Measurements from ENCODE around the gene PIGU. TPM values are rescaled to one million over a fixed set of nuclear protein-coding genes. Genes with fewer than 3 reads are reported as not detected.

The PIGU gene
- total RNA-seq, 2 experiments from 2014 or later: 16.6 to 27.9 TPM

GRCh38 chr20:34569598-34569997 lies 107.3 kb downstream of the PIGU start:
- POLR2A ChIA-PET: interaction anchor here (0.7 kb wide), 1 partner anchor 229 kb away, joined by 3 read pairs; no protein-coding TSS in a partner anchor
- Histone ChIP-seq H3K9me2 (ENCODE audit: insufficient read depth, low read length) (no peaks in the 10 kb centered on the region), H3K4me3 (ENCODE audit: low read depth, low read length, poor library complexity, severe bottlenecking) (no peak overlapping the region), H3K79me2 (ENCODE audit: insufficient read depth, low read depth, low read length) (no peaks in the 10 kb centered on the region), H3K27ac (ENCODE audit: low read depth, low read length, poor library complexity, severe bottlenecking) (no peak overlapping the region), H4K20me1 (ENCODE audit: insufficient read depth, low read length) (no peaks in the 10 kb centered on the region), H3K4me2 (ENCODE audit: low read length) (no peak overlapping the region), H2AFZ (ENCODE audit: low read length) (no peak overlapping the region), H3K9me3 (ENCODE audit: low read length) (no peaks in the 10 kb centered on the region), H3K36me3 (ENCODE audit: insufficient read depth, low read length) (peaks cover 5% of the 10 kb centered on the region; the same call in 1 of the 2 replicates), H3K4me1 (ENCODE audit: insufficient read depth, low read length, poor library complexity, severe bottlenecking) (peaks cover 6% of the 10 kb centered on the region)
- CTCF ChIA-PET (ENCODE audit: unreplicated experiment): no interaction called here
- TF ChIP-seq EZH2phosphoT487 (IDR thresholded peaks at IDR 0.05; ENCODE audit: borderline replicate concordance, low read depth, low read length): no peak
- TF ChIP-seq, protein P1, sequence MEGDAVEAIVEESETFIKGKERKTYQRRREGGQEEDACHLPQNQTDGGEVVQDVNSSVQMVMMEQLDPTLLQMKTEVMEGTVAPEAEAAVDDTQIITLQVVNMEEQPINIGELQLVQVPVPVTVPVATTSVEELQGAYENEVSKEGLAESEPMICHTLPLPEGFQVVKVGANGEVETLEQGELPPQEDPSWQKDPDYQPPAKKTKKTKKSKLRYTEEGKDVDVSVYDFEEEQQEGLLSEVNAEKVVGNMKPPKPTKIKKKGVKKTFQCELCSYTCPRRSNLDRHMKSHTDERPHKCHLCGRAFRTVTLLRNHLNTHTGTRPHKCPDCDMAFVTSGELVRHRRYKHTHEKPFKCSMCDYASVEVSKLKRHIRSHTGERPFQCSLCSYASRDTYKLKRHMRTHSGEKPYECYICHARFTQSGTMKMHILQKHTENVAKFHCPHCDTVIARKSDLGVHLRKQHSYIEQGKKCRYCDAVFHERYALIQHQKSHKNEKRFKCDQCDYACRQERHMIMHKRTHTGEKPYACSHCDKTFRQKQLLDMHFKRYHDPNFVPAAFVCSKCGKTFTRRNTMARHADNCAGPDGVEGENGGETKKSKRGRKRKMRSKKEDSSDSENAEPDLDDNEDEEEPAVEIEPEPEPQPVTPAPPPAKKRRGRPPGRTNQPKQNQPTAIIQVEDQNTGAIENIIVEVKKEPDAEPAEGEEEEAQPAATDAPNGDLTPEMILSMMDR (conservative IDR thresholded peaks at IDR 0.05; ENCODE audit: low read length): no peak
- no peak for DNase-seq (ENCODE audit: low spot score)
- BruUV-seq (replicated peaks): no TSS peak
- intact Hi-C loops (cut with micrococcal nuclease; ENCODE audit: unreplicated experiment): no loop called here

- Histone ChIP-seq H3K9me2 (ENCODE audit: insufficient read depth, low read length) (no peaks in the 10 kb centered on the region), H3K36me3 (ENCODE audit: insufficient read depth, low read length) (peaks cover 4% of the 10 kb centered on the region; the same call in 1 of the 2 replicates), H3K4me3 (ENCODE audit: low read depth, low read length, poor library complexity, severe bottlenecking) (no peak overlapping the region), H2AFZ (ENCODE audit: low read length) (no peak overlapping the region), H3K27ac (ENCODE audit: low read depth, low read length, poor library complexity, severe bottlenecking) (no peak overlapping the region), H3K4me2 (ENCODE audit: low read length) (no peak overlapping the region), H3K9me3 (ENCODE audit: low read length) (no peaks in the 10 kb centered on the region), H3K79me2 (ENCODE audit: insufficient read depth, low read depth, low read length) (no peaks in the 10 kb centered on the region), H3K4me1 (ENCODE audit: insufficient read depth, low read length, poor library complexity, severe bottlenecking) (peaks cover 6% of the 10 kb centered on the region), H4K20me1 (ENCODE audit: insufficient read depth, low read length) (no peaks in the 10 kb centered on the region)
- BruUV-seq (replicated peaks): no TSS peak
- TF ChIP-seq, protein P1 (conservative IDR thresholded peaks at IDR 0.05; ENCODE audit: low read length): no peak
- TF ChIP-seq EZH2phosphoT487 (IDR thresholded peaks at IDR 0.05; ENCODE audit: borderline replicate concordance, low read depth, low read length): no peak
- no peak for DNase-seq (ENCODE audit: low spot score)
- intact Hi-C loops (cut with micrococcal nuclease; ENCODE audit: unreplicated experiment): no loop called here
- ChIA-PET CTCF (ENCODE audit: unreplicated experiment) (no interaction called here), POLR2A (no interaction called here)
These were observed 108.7 kb downstream of the PIGU start for GRCh38 chr20:34567892-34568865.

All from OCI-LY7 (cell line).